ENCODE data around the gene MBD2.
"Not testable (repeated sequence)": the region's sequence is repeated elsewhere in the genome, so short reads cannot be mapped to it uniquely, and the experiment has no call there.

MBD2 gene

DNA sequence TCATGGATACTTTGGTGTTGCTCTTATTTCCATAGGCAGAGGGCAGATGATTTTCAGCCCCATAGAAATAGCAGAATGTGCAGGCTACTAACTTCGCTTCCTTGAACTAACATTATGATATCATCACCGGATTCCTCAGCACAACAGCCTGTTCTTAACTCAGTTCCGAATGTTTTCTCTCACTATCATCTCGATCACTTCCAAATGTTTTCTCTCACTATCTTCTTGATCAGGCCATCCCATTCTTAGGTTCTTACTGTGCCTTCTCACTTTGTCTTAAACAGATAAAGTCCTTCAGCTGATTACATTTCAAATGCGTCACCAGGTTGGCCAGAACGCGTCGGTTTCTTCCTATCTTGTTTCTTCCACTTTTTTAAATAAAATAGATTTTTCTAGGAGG lies 11.4 kb upstream of the MBD2 start:
- DNase-seq: no peak

- no peak for DNase-seq
These were observed 9.3 kb upstream of the MBD2 start for GRCh38 chr18:54233747-54234146.

DNA sequence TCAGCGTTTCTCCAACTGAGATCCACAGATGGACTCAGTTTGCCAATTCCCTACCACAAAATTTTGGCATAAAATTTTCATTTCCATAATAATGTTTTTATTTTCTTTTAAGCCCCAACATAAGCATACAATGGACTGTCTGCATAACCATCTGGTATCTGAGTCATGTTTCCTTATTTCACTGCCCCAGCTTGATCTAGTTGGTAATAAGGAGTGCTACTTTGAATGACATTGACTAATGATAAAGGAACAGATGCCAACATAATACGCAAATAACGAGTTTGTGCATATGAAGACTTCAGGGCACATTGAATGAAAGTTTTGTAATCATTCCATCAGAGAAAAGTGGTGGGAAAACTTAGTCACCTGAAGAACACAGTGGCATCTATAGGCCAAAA lies 8.8 kb upstream of the MBD2 start:
- DNase-seq: no peak

DNA sequence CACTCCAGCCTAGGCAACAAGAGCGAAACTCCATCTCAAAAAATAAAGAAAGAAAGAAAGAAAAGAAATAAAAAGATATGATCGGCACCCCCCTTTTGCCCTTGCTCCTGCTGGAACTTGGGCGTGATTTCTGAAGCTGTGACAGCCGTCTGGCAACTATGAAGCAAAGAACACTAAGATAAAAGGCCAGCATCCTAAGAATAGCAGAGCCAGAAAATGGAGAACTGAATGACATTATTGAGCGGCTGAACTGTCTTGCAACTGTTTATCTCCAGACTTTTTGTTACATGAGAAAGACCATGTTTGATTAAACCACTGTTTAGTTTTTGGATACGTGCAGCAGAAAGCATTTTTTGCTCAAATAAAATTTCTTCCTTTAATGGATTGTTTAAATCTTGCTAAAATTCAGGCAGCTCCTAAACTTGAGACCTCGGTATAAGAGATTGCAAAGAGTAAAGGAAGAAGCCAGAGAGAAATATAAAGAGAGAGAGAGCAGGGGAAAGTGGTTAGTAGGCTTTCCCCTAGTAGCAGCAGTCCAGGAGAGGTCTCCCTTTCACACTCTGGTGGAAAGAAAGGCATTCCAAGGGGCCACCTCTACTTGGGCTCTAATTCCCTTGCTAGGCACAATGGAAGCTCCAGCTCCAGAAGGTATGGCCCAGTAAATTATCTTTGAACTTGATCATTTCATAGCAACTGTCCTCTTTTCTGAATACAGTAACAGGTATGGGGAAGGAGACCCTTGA lies 8.2 kb upstream of the MBD2 start:
- no peak for DNase-seq

- no peak for DNase-seq
These were observed 5.1 kb upstream of the MBD2 start for GRCh38 chr18:54229421-54230059.

- DNase-seq: no peak
These were observed 3.9 kb upstream of the MBD2 start for GRCh38 chr18:54228364-54228763.

DNA sequence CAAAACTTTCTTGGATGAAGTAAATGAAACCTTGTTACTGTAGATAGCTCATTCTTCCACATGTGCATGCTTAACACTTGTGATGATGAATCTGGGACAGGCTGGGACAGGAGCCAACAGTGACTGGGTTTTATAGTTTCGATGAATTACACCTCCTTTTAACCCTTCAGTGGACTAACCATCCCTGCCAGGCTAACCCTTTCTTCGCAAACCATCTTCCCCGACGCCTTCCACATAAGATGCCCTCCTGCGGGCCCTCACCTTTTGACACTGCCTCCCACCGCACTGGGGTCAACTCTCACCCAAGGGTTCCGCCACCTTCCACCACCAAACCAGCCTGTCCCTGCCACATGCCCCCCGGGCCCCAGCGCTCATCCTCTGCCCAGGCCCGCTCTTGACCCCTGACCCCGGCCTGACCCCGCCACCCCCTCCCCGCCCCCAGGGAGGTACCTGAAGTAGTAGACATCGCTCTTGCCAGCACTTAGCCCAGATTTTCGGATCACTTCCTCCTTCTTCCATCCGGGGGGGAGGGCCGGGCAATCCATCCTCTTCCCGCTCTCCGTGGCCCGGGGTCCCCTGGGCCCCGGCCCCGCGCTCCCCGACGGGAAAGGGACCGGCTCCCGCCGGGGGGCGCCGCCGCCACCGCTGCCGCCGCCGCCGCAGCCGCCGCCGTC lies 764 bp downstream of the MBD2 start:
- DNase-seq: peak; percentile 54

GRCh38 chr18:54222922-54223567 lies 1.4 kb downstream of the MBD2 start:
- peak; percentile 82 for DNase-seq

- no peak for DNase-seq
These were observed 4.1 kb downstream of the MBD2 start for GRCh38 chr18:54220406-54220805.

- DNase-seq: not testable (repeated sequence)
These were observed 5.7 kb downstream of the MBD2 start for GRCh38 chr18:54218803-54219202.

- DNase-seq: no peak
These were observed 6.2 kb downstream of the MBD2 start for GRCh38 chr18:54218299-54218698.

DNA sequence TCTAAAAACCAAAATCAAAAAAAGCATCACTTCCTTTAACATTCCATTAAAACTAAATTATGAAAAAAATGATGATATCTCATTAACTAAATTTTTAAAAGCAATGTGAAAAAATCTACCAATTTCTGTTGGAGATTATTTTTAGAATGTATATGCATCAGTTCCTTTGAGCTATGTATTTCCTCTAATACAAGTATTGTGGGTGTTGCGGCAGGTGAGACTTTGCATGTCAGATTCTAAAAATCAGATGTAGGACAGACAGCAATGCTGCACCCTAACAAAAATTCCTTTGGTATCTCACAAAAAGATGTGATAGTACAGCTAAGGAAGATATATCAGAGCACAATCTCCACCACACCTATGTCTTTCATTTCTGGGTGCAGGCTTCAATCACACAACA lies 6.8 kb downstream of the MBD2 start:
- DNase-seq: no peak

- no peak for DNase-seq
These were observed 9.4 kb downstream of the MBD2 start for GRCh38 chr18:54215069-54215468.

DNA sequence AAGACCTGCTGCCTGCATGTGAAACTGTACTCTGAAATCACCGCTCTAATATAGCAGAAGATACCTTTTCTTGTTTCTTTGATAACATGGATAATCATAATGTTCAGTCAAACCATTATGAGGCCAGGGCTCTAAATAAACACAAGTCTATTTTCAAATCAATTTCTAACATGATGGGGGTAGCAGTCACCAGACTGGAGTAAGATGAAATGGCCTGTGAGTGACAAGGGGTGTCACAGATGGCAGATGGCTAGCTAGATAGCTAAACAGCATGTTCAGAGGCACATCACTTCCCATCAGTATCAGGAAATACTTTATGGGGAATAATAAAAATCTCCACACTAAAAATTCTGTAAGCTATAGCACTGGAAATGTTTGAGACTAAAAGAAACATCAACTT lies 14.0 kb downstream of the MBD2 start:
- DNase-seq: no peak

DNA sequence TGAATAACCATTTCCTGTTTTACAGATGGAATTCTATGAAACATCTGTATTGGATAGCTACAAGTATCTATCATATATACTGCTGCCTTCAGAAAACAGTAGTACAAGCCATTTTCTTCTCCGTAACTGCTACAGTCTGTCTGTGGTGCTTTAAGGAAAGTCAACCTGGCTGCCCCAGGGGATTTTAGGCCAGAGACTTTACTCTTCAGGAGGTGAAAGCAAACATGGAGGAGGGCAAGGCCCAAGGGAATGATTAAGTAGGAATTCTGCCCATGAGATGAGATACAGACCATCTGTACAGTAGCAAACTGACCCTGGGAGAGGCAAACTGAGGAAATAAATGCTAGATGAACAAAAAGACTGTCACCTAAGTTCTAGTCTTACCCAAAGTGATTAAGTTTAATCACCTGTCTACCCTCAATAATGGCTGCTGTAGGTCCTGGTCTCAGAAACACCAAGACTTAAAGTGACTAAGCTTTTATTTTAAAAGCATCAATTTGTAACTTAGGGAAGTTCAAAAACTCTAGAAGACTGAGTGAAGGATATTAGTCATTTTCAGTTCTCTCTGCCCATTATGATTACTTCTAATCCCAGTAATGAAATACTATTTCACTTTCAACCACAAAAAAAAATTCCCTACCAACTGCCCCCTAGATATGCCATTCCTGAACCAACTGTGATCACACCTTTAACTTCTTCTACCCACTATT lies 14.8 kb downstream of the MBD2 start:
- no peak for DNase-seq

- DNase-seq: no peak
These were observed 18.0 kb downstream of the MBD2 start for GRCh38 chr18:54206447-54206846.

DNA sequence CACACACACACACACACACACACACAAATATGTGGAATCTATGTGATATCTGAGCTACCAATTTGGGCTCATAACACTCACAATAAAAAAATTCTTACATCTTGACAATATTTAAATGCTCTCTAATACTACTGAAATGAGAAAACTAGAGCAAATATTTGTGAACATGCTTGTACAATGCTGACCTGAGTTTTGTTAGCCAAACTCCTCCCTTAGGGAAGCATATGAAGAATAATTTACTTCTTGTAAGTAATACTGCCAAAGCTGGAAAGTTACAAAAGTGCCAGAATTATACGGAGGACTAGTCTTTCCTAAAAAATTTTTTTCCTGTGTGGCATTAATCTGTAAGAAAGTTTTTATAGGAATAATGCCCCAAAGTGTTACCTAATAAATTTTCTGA lies 18.5 kb downstream of the MBD2 start:
- no peak for DNase-seq

DNA sequence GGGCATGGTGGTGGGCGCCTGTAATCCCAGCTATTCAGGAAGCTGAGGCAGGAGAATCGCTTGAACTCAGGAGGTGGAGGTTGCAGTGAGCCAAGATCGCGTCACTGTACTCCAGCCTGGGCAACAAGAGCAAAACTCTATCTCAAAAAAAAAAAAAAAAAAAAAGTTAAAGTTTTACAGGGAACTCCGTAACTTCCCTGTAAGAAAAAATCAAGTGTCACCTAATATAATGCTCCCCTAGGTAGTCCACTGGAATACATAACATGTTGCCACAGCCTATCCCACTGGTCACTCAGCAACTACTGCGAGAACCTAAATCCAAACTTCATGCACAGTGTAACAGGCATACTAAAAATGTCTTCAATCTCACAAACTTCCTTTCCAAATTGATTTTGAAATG lies 19.0 kb downstream of the MBD2 start:
- not testable (repeated sequence) for DNase-seq

GRCh38 chr18:54204883-54205282 lies 19.6 kb downstream of the MBD2 start:
- DNase-seq: no peak

DNA sequence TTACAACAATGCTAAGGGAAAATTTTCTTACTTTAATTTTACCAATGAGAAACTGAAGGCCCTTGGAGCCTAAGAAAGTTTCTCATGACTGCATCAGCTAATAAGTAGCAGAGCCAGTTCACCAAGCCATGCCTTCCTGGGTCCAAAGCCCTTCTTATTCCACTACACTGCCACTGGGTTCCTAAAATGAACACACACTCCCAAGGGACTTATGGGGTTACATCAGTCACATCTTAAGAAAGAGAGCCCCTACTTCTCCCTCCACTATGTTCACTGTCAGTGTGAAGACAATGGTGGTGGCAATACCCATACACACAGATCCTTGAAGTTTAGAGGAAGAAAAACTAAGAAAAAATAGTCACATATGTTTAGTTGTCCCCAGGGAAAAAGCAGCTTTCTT lies 20.6 kb downstream of the MBD2 start:
- no peak for DNase-seq

DNA sequence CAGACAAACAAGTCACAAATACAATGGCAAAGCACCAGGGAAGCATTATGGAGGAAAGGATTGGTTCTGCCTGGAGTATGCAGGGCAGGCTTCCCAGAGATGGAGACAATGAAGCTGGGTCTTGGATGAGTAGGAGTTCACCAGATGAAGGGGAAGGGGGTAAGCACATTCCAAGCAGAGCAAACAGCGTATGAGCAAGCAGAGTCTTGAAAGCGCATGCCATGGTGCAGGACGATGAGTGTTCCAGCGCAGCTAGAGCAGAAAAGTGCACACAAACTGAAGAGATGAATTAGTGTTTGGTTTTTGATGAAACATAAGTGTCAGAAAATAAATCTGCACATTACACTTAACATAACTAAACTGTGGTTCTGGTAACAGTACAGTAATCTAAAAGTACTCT lies 21.6 kb downstream of the MBD2 start:
- no peak for DNase-seq

DNA sequence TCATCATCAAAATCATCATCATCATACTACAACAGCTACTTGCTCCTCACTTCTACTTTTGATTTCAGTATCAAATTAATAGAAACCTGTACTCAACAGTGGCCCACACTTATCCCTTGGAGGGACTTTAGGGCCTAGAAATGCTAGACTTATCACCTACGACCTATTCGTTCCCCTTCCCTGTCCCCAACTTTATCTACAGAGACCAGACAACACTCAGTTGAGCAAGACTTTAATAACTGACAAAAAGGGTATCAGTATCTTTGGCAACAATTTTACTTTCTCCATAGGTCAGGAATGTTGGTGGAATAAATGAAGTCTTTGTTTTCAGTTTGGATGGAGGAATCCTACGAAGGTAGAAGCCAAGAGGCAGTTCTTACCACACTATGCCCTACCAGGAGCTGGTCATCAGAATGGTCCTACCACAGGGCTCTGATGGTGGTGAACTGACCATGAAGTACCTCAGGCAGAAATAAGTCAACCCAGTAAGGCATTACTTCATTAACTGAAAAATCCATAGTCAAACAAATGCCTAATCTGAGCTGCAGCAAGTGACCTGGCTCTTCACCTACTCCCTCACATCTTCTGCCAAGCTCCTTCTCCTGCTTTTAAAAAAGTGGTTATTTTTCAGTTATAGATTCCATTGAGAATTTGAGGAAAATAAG lies 26.6 kb downstream of the MBD2 start:
- no peak for DNase-seq

GRCh38 chr18:54193786-54194185 lies 30.7 kb downstream of the MBD2 start:
- DNase-seq: no peak
